HepG2 (cell line): Measurements from ENCODE around the gene METTL26. TPM values are rescaled to one million over a fixed set of nuclear protein-coding genes. Genes with fewer than 3 reads are reported as not detected.

Source experiments
- CEBPB ChIP-seq: IDR thresholded peaks from 2 replicates; pipeline ENCODE4 v1.6.1; 2011; ENCODE audit warnings: low read depth, low read length, improper control_type of control experiment, borderline replicate concordance
- CENPX ChIP-seq: sonication (generic); formaldehyde crosslinking; IDR thresholded peaks from 2 replicates; pipeline ENCODE4 v1.9.0; 2021; ENCODE audit warnings: mild to moderate bottlenecking, missing genetic modification reagents, moderate library complexity
- CSRNP1 ChIP-seq: sonication (generic); formaldehyde crosslinking; IDR thresholded peaks from 2 replicates; pipeline ENCODE4 v1.8.1; 2023; ENCODE audit warnings: mild to moderate bottlenecking, missing genetic modification reagents
- ELF3 ChIP-seq: IDR thresholded peaks from 2 replicates; pipeline ENCODE4 v1.6.1; 2016; ENCODE audit warnings: missing genetic modification reagents, missing compliant biosample characterization
- ESRRA ChIP-seq: sonication (generic); formaldehyde crosslinking; IDR thresholded peaks from 2 replicates; pipeline ENCODE4 v1.5.1; 2020; ENCODE audit warnings: mild to moderate bottlenecking, low read depth, missing genetic modification reagents
- FOXC1 ChIP-seq: sonication (generic); formaldehyde crosslinking; IDR thresholded peaks from 2 replicates; pipeline ENCODE4 v1.8.0; 2022; ENCODE audit warnings: mild to moderate bottlenecking, missing genetic modification reagents, borderline replicate concordance
- HOXA7 ChIP-seq: sonication (generic); formaldehyde crosslinking; IDR thresholded peaks from 2 replicates; pipeline ENCODE4 v1.8.1; 2022; ENCODE audit warnings: mild to moderate bottlenecking, missing genetic modification reagents, moderate library complexity
- IKZF1 ChIP-seq: fragments of 450-650 bp; IDR thresholded peaks from 2 replicates; pipeline ENCODE4 v1.7.1; 2016
- IRF1 ChIP-seq: sonication (generic); formaldehyde crosslinking; IDR thresholded peaks from 2 replicates; pipeline ENCODE4 v1.4.0; 2020; ENCODE audit warnings: low read depth, mild to moderate bottlenecking, missing genetic modification reagents
- MAF1 ChIP-seq: sonication (generic); formaldehyde crosslinking; IDR thresholded peaks from 2 replicates; pipeline ENCODE4 v1.5.0; 2020; ENCODE audit warnings: missing genetic modification reagents, borderline replicate concordance
- MAFG ChIP-seq: sonication (generic); formaldehyde crosslinking; IDR thresholded peaks from 2 replicates; pipeline ENCODE4 v1.5.1; 2020; ENCODE audit warnings: mild to moderate bottlenecking, missing genetic modification reagents
- PRDM10 ChIP-seq: sonication (generic); formaldehyde crosslinking; IDR thresholded peaks from 2 replicates; pipeline ENCODE4 v1.4.0; 2020; ENCODE audit warnings: low read depth, missing genetic modification reagents
- SAFB2 ChIP-seq: sonication (generic); formaldehyde crosslinking; IDR thresholded peaks from 2 replicates; pipeline ENCODE4 v1.5.1; 2020; ENCODE audit warnings: missing genetic modification reagents, low read depth, mild to moderate bottlenecking, borderline replicate concordance
- SP2 ChIP-seq: sonication (generic); formaldehyde crosslinking; IDR thresholded peaks from 2 replicates; pipeline ENCODE4 v1.5.1; 2020; ENCODE audit warnings: mild to moderate bottlenecking, missing genetic modification reagents
- TOPORS ChIP-seq: sonication (generic); formaldehyde crosslinking; IDR thresholded peaks from 2 replicates; pipeline ENCODE4 v1.8.0; 2023; ENCODE audit warnings: mild to moderate bottlenecking, missing genetic modification reagents
- ZFP91 ChIP-seq: sonication (generic); formaldehyde crosslinking; IDR thresholded peaks from 2 replicates; pipeline ENCODE4 v1.9.0; 2022; ENCODE audit warnings: missing genetic modification reagents, mild to moderate bottlenecking, borderline replicate concordance
- ZNF124 ChIP-seq: sonication (generic); formaldehyde crosslinking; IDR thresholded peaks from 2 replicates; pipeline ENCODE4 v1.4.0; 2020; ENCODE audit warnings: missing genetic modification reagents
- ZNF558 ChIP-seq: sonication (generic); formaldehyde crosslinking; IDR thresholded peaks from 2 replicates; pipeline ENCODE4 v1.9.0; 2022; ENCODE audit warnings: mild to moderate bottlenecking, missing genetic modification reagents, borderline replicate concordance
- ZNF639 ChIP-seq: conservative IDR thresholded peaks from 2 replicates; pipeline ENCODE4 v1.6.1; 2018; ENCODE audit warnings: missing genetic modification reagents
- polyA plus RNA-seq, 8 experiments: library from polyadenylated mRNA; depleted of rRNA in 3 of 8; stranded (reverse) in 7 of 8; unstranded in 1 of 8; fragments of >200 nt; fragmentation: Illumina TruSeq in 4 of 8; extraction: Trizol in 4 of 8; gene quantifications; 2 replicates each; pipeline versions ENCODE4 v1.2.1 to v1.2.3, GENCODE V29; 2011 to 2016; ENCODE audit warnings: low read depth in 4 of 8, missing spikeins in 1 of 8, mixed read lengths in 1 of 8; ENCODE audit not compliant: insufficient read depth in 1 of 8
- total RNA-seq, 5 experiments: library from RNA; depleted of rRNA; stranded (reverse); fragments of >200 nt; fragmentation: Illumina TruSeq; extraction: Trizol; gene quantifications; 2 replicates each; pipeline ENCODE4 v1.2.3, GENCODE V29; 2016; ENCODE audit warnings: low read depth in 1 of 5

Gene METTL26
- total and polyA plus RNA-seq, 2 of the 13 experiments (the other 11 are each of a cell fraction or from before 2014, with no cell fraction given), result 65.5 to 70.1 TPM

- TF ChIP-seq CSRNP1 (CRISPR knock-in tag), result no peak
- TF ChIP-seq ZFP91 (CRISPR knock-in tag), result no peak; the same call in 1 of the 2 replicates
- no peak for TF ChIP-seq MAFG
- TF ChIP-seq CEBPB, result no peak
- TF ChIP-seq ESRRA, result peak; percentile 89
- TF ChIP-seq ELF3 (CRISPR knock-in tag), result peak; percentile 94
- TF ChIP-seq SP2 (CRISPR knock-in tag), result no peak; the same call in 1 of the 2 replicates
- peak; percentile 82; the same call in 1 of the 2 replicates for TF ChIP-seq TOPORS (CRISPR knock-in tag)
- TF ChIP-seq MAF1 (CRISPR knock-in tag), result no peak
- TF ChIP-seq PRDM10 (CRISPR knock-in tag), result no peak; the same call in 1 of the 2 replicates
- 0 out of 2 replicates have a peak, but pooled peaks have one; percentile 41 for TF ChIP-seq ZNF124
- 0 out of 2 replicates have a peak, but pooled peaks have one; percentile 54 for TF ChIP-seq IRF1 (CRISPR knock-in tag)
- TF ChIP-seq ZNF558 (CRISPR knock-in tag), result peak; percentile 77; the same call in 1 of the 2 replicates
- TF ChIP-seq HOXA7 (CRISPR knock-in tag), result no peak
- TF ChIP-seq CENPX (CRISPR knock-in tag), result no peak
- TF ChIP-seq SAFB2 (CRISPR knock-in tag), result no peak
- TF ChIP-seq ZNF639 (CRISPR knock-in tag), result peak; percentile 36; the same call in 1 of the 2 replicates
- TF ChIP-seq IKZF1, result no peak
- TF ChIP-seq FOXC1 (CRISPR knock-in tag), result no peak
These were observed 6.3 kb upstream of the METTL26 start (continued) for GRCh38 chr16:642189-643049.
